GM23248 (cell line): ENCODE results near the gene PALMD.

Source experiments
- EZH2 ChIP-seq: fragments of 200-600 bp; sonication (generic); IDR thresholded peaks from 2 replicates; pipeline ENCODE4 v1.6.1; 2018; ENCODE audit warnings: antibody characterized with exemption, mild to moderate bottlenecking; ENCODE audit not compliant: insufficient read depth, poor library complexity, severe bottlenecking
- EZH2phosphoT487 ChIP-seq: fragments of 200-600 bp; sonication (generic); IDR thresholded peaks from 2 replicates; pipeline ENCODE4 v1.6.1; 2018; ENCODE audit warnings: antibody characterized with exemption, moderate library complexity, mild to moderate bottlenecking, low read depth; ENCODE audit not compliant: insufficient read depth

GRCh38 chr1:99672038-99672437 is 26.1 kb downstream of the PALMD start:
- TF ChIP-seq EZH2 (no peak), EZH2phosphoT487 (no peak)
